ENCODE measurements around the gene KIF3B.
"Not testable (repeated sequence)": the region's sequence is repeated elsewhere in the genome, so short reads cannot be mapped to it uniquely, and the experiment has no call there.

KIF3B gene

GRCh38 chr20:32237419-32237818 lies 40.0 kb upstream of the KIF3B start:
- in situ Hi-C loops (cut with HindIII; ENCODE audit: low sequenced_read_pairs) = no loop called here
- DNase-seq (ENCODE audit: low read depth) = no peak
- no peak overlapping the region for H3K4me3 ChIP-seq (ENCODE audit: low read depth, low read length)
- TF ChIP-seq CTCF (IDR thresholded peaks at IDR 0.05; ENCODE audit: low read depth, low read length, missing control alignments) = no peak

- in situ Hi-C loops (cut with HindIII; ENCODE audit: low sequenced_read_pairs) = no loop called here
- DNase-seq (ENCODE audit: low read depth) = no peak
- TF ChIP-seq CTCF (IDR thresholded peaks at IDR 0.05; ENCODE audit: low read depth, low read length, missing control alignments) = no peak
- H3K4me3 ChIP-seq (ENCODE audit: low read depth, low read length) = no peak overlapping the region
Measured at GRCh38 chr20:32238483-32239425, 38.7 kb upstream of the KIF3B start.

- H3K4me3 ChIP-seq (ENCODE audit: low read depth, low read length) = no peak overlapping the region
- peak; percentile 4 for TF ChIP-seq CTCF (IDR thresholded peaks at IDR 0.05; ENCODE audit: low read depth, low read length, missing control alignments)
- in situ Hi-C loops (cut with HindIII; ENCODE audit: low sequenced_read_pairs) = no loop called here
- no peak for DNase-seq (ENCODE audit: low read depth)
Measured at GRCh38 chr20:32240205-32240604, 37.2 kb upstream of the KIF3B start.

GRCh38 chr20:32241807-32242206 lies 35.6 kb upstream of the KIF3B start:
- no peak for DNase-seq (ENCODE audit: low read depth)
- in situ Hi-C loops (cut with HindIII; ENCODE audit: low sequenced_read_pairs) = no loop called here
- TF ChIP-seq CTCF (IDR thresholded peaks at IDR 0.05; ENCODE audit: low read depth, low read length, missing control alignments) = no peak
- no peak overlapping the region for H3K4me3 ChIP-seq (ENCODE audit: low read depth, low read length)

- H3K4me3 ChIP-seq (ENCODE audit: low read depth, low read length) = no peak overlapping the region
- TF ChIP-seq CTCF (IDR thresholded peaks at IDR 0.05; ENCODE audit: low read depth, low read length, missing control alignments) = no peak
- in situ Hi-C loops (cut with HindIII; ENCODE audit: low sequenced_read_pairs) = no loop called here
- DNase-seq (ENCODE audit: low read depth) = no peak
Measured at GRCh38 chr20:32244150-32244823, 33.2 kb upstream of the KIF3B start.

GRCh38 chr20:32244959-32245358 lies 32.5 kb upstream of the KIF3B start:
- no peak for DNase-seq (ENCODE audit: low read depth)
- H3K4me3 ChIP-seq (ENCODE audit: low read depth, low read length) = no peak overlapping the region
- no peak for TF ChIP-seq CTCF (IDR thresholded peaks at IDR 0.05; ENCODE audit: low read depth, low read length, missing control alignments)
- in situ Hi-C loops (cut with HindIII; ENCODE audit: low sequenced_read_pairs) = no loop called here

GRCh38 chr20:32246208-32246607 lies 31.2 kb upstream of the KIF3B start:
- DNase-seq (ENCODE audit: low read depth); in situ Hi-C loops (cut with HindIII; ENCODE audit: low sequenced_read_pairs); H3K4me3 ChIP-seq (ENCODE audit: low read depth, low read length): not testable (repeated sequence)

All from astrocyte of the cerebellum (primary cell).